GM19438 (cell line): Measurements from ENCODE around the gene NNAT.

Source experiments
- ATAC-seq: cut with Tn5 transposase; IDR thresholded peaks from one replicate; pipeline ENCODE4 v1.9.1; 2021; ENCODE audit warnings: low read depth; ENCODE audit not compliant: unreplicated experiment

The NNAT gene

DNA sequence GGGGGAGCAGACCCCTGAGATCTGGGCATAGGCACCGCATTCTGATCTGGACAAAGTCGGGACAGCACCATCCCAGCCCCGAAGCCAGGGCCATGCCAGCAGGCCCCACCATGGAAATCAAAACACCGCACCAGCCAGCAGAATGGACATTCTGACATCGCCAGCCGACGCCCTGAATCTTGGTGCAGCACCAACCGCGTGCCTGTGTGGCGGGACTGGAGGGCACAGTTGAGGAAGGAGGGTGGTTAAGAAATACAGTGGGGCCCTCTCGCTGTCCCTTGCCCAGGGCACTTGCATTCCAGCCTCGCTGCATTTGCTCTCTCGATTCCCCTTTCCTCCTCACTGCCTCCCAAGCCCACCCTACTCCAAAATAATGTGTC lies 2.0 kb downstream of the NNAT start:
- no peak for ATAC-seq

GRCh38 chr20:37523911-37524700 lies 3.1 kb downstream of the NNAT start:
- ATAC-seq: no peak

GRCh38 chr20:37524859-37525708 lies 4.0 kb downstream of the NNAT start:
- ATAC-seq: no peak

- ATAC-seq: no peak
These were observed 4.8 kb downstream of the NNAT start for GRCh38 chr20:37525810-37526209.

GRCh38 chr20:37526238-37526838 lies 5.3 kb downstream of the NNAT start:
- no peak for ATAC-seq

- no peak for ATAC-seq
These were observed 6.0 kb downstream of the NNAT start for GRCh38 chr20:37526839-37527637.

GRCh38 chr20:37527638-37528445 lies 6.8 kb downstream of the NNAT start, which contains the start of gene BLCAP:
TSS of gene BLCAP (minus strand) at chr20:37527876. CDS start at chr20:37519174, 8,702 bp downstream.
- peak; percentile 68 for ATAC-seq

GRCh38 chr20:37528446-37529213 lies 7.6 kb downstream of the NNAT start:
- no peak for ATAC-seq

- ATAC-seq: no peak
These were observed 8.3 kb downstream of the NNAT start for GRCh38 chr20:37529214-37529967.

DNA sequence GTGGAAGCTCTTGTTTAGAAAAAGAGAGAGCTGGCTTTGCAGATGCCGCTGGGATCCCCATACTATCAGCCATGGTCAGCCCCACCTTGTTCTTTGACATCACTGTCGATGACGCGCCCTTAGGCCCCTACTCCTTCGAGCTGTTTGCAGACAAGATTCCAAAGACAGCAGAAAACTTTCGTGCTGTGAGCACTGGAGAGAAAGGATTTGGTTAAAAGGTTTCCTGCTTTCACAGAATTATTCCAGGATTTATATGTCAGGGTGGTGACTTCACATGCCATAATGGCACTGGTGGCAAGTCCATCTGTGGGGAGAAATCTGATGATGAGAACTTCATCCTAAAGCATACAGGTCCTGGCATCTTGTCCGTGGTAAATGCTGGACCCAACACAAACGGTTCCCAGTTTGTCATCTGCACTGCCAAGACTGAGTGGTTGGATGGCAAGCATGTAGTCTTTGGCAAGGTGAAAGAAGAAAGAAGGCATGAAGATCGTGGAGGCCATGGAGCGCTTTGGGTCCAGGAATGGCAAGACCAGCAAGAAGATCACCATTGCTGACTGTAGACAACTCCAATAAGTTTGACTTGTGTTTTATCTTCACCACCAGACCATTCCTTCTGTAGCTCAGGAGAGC lies 9.0 kb downstream of the NNAT start:
- no peak for ATAC-seq

GRCh38 chr20:37530696-37531095 lies 9.6 kb downstream of the NNAT start:
- no peak for ATAC-seq

GRCh38 chr20:37531856-37532255 lies 10.8 kb downstream of the NNAT start:
- ATAC-seq: no peak

DNA sequence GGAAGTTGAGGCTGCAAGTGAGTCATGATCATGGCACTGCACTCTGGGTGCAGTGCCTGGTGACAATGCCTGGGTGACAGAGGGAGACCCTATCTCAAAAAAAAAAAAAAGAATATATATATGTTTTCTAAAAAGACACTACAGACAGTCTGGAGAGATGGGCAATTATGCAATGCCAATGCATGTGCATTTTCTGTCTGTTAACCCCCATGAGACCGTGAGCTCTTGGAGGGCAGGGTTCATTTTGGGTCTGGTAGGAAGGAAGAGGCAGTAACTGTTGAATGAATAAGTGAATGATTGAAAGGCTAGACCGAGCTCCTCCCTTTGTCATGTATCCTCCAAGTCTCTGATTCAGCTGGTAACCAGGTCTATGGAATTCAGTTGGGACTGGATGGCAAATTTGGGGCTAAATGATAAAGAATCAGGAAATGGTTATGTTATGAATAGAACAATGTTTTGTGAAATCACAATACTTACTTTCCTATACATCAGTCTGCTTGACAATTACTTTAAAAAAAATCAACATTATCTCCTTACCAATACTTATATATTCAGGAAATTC lies 12.2 kb downstream of the NNAT start:
- no peak for ATAC-seq

DNA sequence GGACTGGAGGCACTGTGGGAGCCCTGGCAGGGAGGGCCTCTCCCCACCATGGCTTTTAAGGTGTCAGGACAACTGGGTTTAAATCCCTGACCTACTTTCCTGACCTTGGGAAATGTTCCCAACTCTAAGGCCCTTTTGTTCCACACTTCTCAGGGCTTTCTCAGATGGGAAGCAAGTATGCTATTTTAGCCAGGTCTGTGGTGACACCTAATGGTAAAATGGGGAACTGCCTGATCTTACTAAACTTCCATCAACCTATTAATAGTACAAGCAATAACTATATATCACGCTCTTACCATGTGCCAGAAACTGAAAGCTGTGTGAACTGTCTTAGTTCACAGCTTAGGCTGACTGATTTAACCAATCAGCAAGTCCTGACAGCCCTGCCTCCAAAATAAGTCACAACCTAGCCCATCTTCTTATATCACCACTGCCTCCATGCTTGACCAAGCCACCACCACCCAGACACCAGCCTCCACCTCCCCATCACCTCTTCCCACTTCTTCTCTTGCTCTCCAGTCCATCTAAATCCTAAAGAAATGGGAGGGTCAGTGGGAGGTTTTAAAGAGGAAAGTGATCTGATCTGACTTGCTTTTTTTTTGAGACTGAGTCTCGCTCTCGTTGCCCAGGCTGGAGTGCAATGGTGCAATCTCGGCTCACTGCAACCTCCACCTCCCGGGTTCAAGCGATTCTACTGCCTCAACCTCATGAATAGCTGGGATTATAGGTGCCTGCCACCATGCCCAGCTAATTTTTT lies 13.5 kb downstream of the NNAT start:
- ATAC-seq: no peak

- ATAC-seq: no peak
These were observed 14.5 kb downstream of the NNAT start for GRCh38 chr20:37535443-37536132.

- ATAC-seq: no peak
These were observed 16.5 kb downstream of the NNAT start for GRCh38 chr20:37537505-37537904.
